Measurements from ENCODE around the gene PCDHA13. TPM values are rescaled to one million over a fixed set of nuclear protein-coding genes. Genes with fewer than 3 reads are reported as not detected.

Gene PCDHA13
- total and polyA plus RNA-seq, 10 of the 15 experiments (the other 5 are each of a cell fraction or from before 2014, with no cell fraction given): not detected

GRCh38 chr5:140835622-140836510, 46.1 kb upstream of the PCDHA13 start (continued):
- TF ChIP-seq ZNF687 (IDR thresholded peaks at IDR 0.05): no peak
- no peak for TF ChIP-seq POLR2AphosphoS5 (IDR thresholded peaks at IDR 0.05; ENCODE audit: low read length)
- TF ChIP-seq SMAD5 (IDR thresholded peaks at IDR 0.05; ENCODE audit: low read depth): no peak
- TF ChIP-seq ZNF207 (IDR thresholded peaks at IDR 0.05; ENCODE audit: borderline replicate concordance): no peak
- no peak for TF ChIP-seq NFIC (IDR thresholded peaks at IDR 0.05; ENCODE audit: low read depth, low read length)
- no peak for TF ChIP-seq ZNF622 (IDR thresholded peaks at IDR 0.05)
- TF ChIP-seq ZNF24 (IDR thresholded peaks at IDR 0.05): no peak
- no peak for TF ChIP-seq HCFC1 (IDR thresholded peaks at IDR 0.05; ENCODE audit: low read length)
